ACC112 (cell line): ENCODE measurements around the gene NUP98.

Source experiments
- H2AFZ ChIP-seq: fragments of 200-600 bp; sonication (generic); one replicate; pipeline ENCODE4 v1.6.0; 2017; ENCODE audit warnings: antibody characterized with exemption, low read length; ENCODE audit not compliant: unreplicated experiment
- H3K27ac ChIP-seq: fragments of 200-600 bp; sonication (generic); 2 replicates; pipeline ENCODE4 v1.5.1; 2014; ENCODE audit warnings: low read depth, mild to moderate bottlenecking, antibody characterized with exemption, low read length, moderate library complexity
- H3K27me3 ChIP-seq: fragments of 200-600 bp; sonication (generic); 2 replicates; pipeline ENCODE4 v1.6.1; 2014; ENCODE audit warnings: mild to moderate bottlenecking, antibody characterized with exemption, low read length, moderate library complexity, mixed read lengths; ENCODE audit not compliant: insufficient read depth
- H3K36me3 ChIP-seq: fragments of 200-600 bp; sonication (generic); 2 replicates; pipeline ENCODE4 v1.6.1; 2016; ENCODE audit warnings: mild to moderate bottlenecking, antibody characterized with exemption, low read length, moderate library complexity, mixed read lengths; ENCODE audit not compliant: insufficient read depth
- H3K4me1 ChIP-seq: fragments of 200-600 bp; sonication (generic); one replicate; pipeline ENCODE4 v1.6.1; 2016; ENCODE audit warnings: low read length, mixed read lengths; ENCODE audit not compliant: insufficient read depth, unreplicated experiment, control insufficient read depth
- H3K4me3 ChIP-seq: fragments of 200-600 bp; sonication (generic); 2 replicates; pipeline ENCODE4 v1.5.1; 2014; ENCODE audit warnings: mild to moderate bottlenecking, low read depth, low read length
- H3K79me2 ChIP-seq: fragments of 200-600 bp; sonication (generic); one replicate; pipeline ENCODE4 v1.6.0; 2016; ENCODE audit warnings: low read length; ENCODE audit not compliant: control insufficient read depth, unreplicated experiment, insufficient read depth

The NUP98 gene

DNA sequence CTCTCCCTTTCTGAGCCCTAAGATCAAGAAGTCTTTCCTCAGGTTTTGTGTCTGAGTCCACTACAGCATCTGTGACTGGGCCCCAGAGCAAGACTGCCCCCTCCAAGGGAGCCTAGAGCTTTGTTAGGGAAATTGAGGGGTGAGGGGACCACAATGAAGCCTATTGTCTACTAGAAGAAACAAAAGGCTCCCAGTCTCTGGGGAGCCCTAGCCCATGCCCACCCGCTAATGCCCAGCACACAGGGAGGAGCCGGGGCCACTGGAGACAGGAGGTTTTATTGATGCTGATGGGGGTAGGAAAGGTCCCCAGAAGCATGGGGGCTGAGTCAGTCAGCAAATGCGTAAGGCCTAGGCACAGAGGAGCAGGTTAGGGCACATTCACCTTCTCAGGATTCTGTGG is 29.4 kb upstream of the NUP98 start:
- Histone ChIP-seq H3K27ac (no peak overlapping the region), H3K27me3 (no peaks in the 10 kb centered on the region), H2AFZ (no peak overlapping the region), H3K79me2 (peaks cover 20% of the 10 kb centered on the region), H3K4me1 (peaks cover 10% of the 10 kb centered on the region), H3K36me3 (peaks cover 16% of the 10 kb centered on the region; the same call in 1 of the 2 replicates), H3K4me3 (no peak overlapping the region)

DNA sequence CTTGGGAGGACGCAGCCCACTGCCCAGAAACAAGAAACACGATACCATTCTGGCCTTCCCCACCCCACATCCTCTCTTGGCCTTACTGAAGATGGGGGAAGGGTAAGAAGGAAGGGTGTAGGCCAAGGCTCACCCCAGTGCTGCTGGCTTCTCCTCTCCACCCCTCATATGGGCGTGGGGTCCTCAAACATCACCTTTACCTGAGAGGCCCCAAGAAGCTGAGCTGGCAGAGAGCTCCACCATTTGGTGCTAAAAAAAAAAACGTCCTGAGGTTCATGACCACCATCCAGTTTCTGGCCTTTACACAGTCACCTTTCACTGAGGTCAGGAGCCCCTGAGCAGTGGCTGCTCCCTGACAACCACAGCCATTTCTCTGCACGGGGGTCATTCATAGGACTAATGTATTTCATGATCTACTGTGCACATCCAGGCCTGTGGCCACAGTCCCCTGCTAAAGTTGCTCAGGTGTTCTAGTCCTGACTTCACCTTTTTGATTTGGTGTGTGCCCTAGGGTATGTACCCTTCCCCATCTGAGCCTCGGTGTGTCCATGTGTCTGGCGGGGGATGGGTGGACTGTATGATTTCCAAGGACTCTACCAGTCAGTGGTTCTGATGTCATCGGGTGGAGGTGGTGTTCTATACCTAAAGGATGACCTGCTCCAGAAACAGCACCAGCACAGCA is 28.3 kb upstream of the NUP98 start:
- Histone ChIP-seq H3K27ac (no peak overlapping the region), H2AFZ (no peak overlapping the region), H3K4me3 (no peak overlapping the region), H3K79me2 (peaks cover 9% of the 10 kb centered on the region), H3K36me3 (peaks cover 16% of the 10 kb centered on the region; the same call in 1 of the 2 replicates), H3K27me3 (no peaks in the 10 kb centered on the region), H3K4me1 (peaks cover 10% of the 10 kb centered on the region)

DNA sequence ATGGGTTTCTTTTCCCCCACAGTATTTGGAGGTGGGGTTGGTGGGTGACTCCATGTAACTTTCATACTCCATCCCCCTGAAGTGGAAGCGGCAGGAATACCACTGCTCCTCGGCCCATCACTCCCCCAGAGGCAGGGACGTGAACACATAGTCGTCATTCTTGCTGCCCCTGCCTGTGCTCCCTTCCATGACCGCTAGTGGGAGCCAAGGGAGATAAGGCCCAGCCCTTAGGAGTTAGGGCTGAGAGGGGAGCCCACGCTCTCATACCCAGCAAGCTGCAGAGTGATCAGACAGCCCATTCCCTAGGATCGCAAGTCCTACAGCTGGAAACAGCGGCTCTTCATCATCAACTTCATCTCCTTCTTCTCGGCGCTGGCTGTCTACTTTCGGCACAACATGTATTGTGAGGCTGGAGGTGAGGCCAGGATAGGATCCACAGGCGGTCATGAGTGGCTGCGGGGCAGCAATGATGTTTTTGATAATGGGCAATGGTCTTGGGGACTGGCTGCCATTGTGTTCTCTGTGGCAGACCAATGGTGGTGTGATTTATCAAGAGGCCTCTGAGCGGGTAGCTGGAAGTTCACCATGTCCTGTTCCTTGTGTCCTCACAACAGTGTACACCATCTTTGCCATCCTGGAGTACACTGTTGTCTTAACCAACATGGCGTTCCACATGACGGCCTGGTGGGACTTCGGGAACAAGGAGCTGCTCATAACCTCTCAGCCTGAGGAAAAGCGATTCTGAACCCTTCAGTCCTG is 27.5 kb upstream of the NUP98 start:
- Histone ChIP-seq H3K36me3 (peaks cover 16% of the 10 kb centered on the region; the same call in 1 of the 2 replicates), H3K27ac (no peak overlapping the region), H3K4me1 (peaks cover 10% of the 10 kb centered on the region), H3K27me3 (no peaks in the 10 kb centered on the region), H3K79me2 (peaks cover 3% of the 10 kb centered on the region), H2AFZ (no peak overlapping the region), H3K4me3 (no peak overlapping the region)

DNA sequence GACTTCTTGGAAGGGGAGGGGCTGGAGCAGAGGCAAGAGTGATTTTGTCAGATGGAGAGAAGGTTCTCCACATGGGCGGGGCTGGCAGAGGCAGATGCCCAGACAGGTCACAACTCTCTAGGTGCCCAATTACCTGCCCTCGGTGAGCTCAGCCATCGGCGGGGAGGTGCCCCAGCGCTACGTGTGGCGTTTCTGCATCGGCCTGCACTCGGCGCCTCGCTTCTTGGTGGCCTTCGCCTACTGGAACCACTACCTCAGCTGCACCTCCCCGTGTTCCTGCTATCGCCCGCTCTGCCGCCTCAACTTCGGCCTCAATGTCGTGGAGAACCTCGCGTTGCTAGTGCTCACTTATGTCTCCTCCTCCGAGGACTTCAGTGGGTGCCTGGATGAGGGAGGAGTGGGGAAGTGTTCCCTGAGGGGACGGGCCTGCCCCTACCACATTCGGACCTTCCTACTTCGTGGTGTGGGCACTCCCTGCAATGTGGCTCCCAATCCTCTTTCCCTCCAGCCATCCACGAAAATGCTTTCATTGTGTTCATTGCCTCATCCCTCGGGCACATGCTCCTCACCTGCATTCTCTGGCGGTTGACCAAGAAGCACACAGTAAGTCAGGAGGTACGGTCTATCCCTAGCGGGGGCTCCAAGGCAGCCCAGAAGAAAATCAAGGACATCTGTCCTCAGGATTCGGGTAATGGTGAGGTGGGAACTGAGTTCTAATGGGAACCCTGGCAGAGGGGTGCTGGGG is 26.6 kb upstream of the NUP98 start:
- Histone ChIP-seq H3K36me3 (peaks cover 16% of the 10 kb centered on the region; the same call in 1 of the 2 replicates), H3K79me2 (no peaks in the 10 kb centered on the region), H3K27me3 (no peaks in the 10 kb centered on the region), H3K4me1 (peaks cover 10% of the 10 kb centered on the region), H3K4me3 (no peak overlapping the region), H3K27ac (no peak overlapping the region), H2AFZ (no peak overlapping the region)

DNA sequence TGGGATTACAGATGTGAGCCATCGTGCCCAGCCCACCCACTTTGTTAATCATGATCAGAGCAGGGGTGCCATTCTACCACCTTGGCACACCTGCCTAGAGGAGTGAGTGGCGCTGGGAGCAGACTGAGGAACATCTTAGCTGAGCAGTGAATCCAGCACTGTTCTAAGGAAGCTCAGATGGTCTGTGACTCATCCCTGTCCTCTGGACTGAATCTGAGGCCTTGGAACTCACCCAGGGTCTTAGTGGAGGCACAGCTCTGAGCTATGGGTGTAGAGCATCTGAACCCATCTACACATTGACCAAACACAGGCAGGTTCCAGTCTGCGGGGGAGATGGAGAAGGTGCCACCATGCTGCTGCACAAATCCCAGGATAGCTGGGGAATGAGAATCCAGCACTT is 25.9 kb upstream of the NUP98 start:
- Histone ChIP-seq H2AFZ (no peak overlapping the region), H3K27ac (no peak overlapping the region), H3K4me3 (no peak overlapping the region), H3K27me3 (no peaks in the 10 kb centered on the region), H3K36me3 (peaks cover 16% of the 10 kb centered on the region; the same call in 1 of the 2 replicates), H3K4me1 (peaks cover 10% of the 10 kb centered on the region), H3K79me2 (no peaks in the 10 kb centered on the region)

DNA sequence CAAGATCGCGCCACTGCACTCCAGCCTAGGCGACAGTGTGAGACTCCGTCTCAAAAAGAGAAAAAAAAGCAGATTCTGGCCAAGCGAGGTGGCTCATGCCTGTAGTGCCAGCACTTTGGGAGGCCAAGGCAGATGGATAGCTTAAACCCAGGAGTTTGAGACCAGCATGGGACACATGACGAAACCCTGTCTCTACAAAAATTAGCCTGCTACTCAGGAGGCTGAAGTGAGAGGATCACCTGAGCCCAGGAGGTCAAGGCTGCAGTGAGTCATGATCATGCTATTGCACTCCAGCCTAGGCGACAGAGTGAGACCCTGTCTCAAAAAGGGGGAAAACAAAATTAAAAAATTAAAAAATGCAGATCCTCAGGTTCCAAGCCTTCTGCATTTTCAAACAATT is 25.0 kb upstream of the NUP98 start:
- H3K36me3 ChIP-seq = peaks cover 16% of the 10 kb centered on the region; the same call in 1 of the 2 replicates
- H3K27ac ChIP-seq = no peak overlapping the region
- H3K4me1 ChIP-seq = peaks cover 10% of the 10 kb centered on the region
- H3K27me3 ChIP-seq = no peaks in the 10 kb centered on the region
- H3K4me3 ChIP-seq = no peak overlapping the region
- H2AFZ ChIP-seq = no peak overlapping the region
- no peaks in the 10 kb centered on the region for H3K79me2 ChIP-seq

DNA sequence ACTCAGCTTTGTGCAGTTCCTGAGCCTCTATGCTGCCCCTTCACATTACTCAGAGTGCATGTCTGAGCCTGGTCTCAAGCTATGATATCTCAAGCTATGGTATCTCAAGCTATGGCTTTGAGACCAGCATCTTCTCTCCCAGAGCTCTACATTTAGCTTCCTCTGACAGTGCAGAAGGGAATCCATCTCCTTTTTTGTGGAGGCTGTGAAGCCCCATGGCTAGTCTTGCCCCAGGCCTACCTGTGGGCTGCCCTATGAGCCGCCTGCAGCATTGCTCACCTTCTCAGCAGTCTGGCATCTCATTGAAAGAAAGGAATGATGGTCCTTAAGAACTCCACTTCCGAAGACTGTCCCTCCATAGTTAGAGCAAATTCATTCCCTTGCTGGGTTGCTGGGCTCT is 23.6 kb upstream of the NUP98 start:
- Histone ChIP-seq H3K36me3 (peaks cover 10% of the 10 kb centered on the region; the same call in 1 of the 2 replicates), H2AFZ (no peak overlapping the region), H3K4me3 (no peak overlapping the region), H3K4me1 (peaks cover 10% of the 10 kb centered on the region), H3K27me3 (no peaks in the 10 kb centered on the region), H3K27ac (no peak overlapping the region), H3K79me2 (no peaks in the 10 kb centered on the region)

DNA sequence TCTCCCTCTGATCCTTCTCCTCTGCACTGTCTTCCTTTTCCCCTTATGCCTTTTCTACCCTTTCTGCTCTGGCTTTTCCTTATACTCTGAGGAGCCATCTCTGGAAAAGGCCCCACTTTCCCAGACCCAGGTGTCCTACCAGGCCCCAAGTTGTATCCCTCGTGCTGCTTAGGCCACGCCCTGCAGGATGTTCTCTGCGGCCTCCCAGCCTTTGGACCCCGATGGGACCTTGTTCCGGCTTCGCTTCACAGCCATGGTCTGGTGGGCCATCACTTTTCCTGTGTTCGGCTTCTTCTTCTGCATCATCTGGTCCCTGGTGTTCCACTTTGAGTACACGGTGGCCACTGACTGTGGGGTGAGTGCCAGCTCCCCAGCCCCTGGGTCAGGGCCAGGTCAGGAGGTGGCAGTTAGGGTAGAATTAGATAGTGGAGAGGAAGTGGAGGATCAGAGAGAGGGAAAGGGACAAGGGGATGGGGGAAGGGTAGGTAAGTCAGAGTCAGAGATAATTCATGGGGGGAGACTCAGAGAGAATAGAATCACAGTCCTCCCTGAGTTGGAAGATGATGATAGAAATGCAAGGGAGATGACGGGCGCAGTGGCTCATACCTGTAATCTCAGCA is 19.9 kb upstream of the NUP98 start:
- Histone ChIP-seq H3K27ac (no peak overlapping the region), H3K36me3 (no peaks in the 10 kb centered on the region), H3K27me3 (no peaks in the 10 kb centered on the region)

DNA sequence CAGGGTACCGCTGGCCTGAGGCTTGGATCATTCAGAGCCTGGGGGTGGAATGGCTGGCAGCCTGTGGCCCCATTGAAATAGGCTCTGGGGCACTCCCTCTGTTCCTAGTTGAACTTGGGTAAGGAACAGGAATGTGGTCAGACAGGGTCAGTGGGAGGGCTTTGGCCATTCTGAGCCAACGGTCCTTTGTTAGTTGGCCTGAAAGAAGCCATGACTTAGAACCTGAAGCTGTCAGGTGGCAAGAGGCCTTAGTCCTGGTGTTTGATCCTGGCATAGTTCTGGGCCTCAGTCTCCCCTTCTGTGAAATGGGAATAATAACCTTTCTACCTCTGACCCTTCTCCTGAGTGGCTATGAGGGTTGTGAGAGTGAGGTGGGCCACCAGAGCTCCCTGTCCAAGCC is 19.3 kb upstream of the NUP98 start:
- Histone ChIP-seq H3K79me2 (no peaks in the 10 kb centered on the region), H3K27me3 (no peaks in the 10 kb centered on the region), H3K27ac (no peak overlapping the region), H3K36me3 (no peaks in the 10 kb centered on the region), H2AFZ (no peak overlapping the region), H3K4me1 (no peaks in the 10 kb centered on the region), H3K4me3 (no peak overlapping the region)

More for the DNA sequence above, 19.9 kb upstream of the NUP98 start:
- Histone ChIP-seq H3K4me3 (no peak overlapping the region), H3K79me2 (no peaks in the 10 kb centered on the region), H3K4me1 (no peaks in the 10 kb centered on the region), H2AFZ (no peak overlapping the region)

DNA sequence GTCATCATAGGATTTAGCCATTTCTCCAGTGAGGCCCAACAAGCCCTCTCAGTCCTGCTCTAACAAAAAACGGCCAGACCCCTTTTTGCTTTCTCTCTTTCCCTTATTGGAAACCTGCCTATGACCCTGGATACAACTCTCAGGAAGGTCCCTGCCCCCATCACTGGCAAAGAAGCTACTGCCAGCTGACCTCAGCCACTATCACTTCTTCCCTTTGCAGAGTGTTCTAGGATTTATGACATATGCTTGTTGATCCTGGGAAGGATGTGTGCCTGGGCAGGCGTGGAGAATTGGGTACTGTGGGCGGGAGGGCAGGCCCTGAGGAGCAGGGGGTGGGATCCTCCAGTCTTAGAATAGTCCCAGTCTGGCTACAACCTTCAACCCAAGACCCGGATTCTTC is 18.5 kb upstream of the NUP98 start:
- Histone ChIP-seq H3K79me2 (no peaks in the 10 kb centered on the region), H3K27me3 (no peaks in the 10 kb centered on the region)

More for the DNA sequence above, 18.5 kb upstream of the NUP98 start:
- no peak overlapping the region for H3K4me3 ChIP-seq
- H3K27ac ChIP-seq = no peak overlapping the region
- no peaks in the 10 kb centered on the region for H3K4me1 ChIP-seq
- no peak overlapping the region for H2AFZ ChIP-seq
- no peaks in the 10 kb centered on the region for H3K36me3 ChIP-seq
